K562 (cell line): ENCODE results near the gene CARD8. TPM values are rescaled to one million over a fixed set of nuclear protein-coding genes. Genes with fewer than 3 reads are reported as not detected.
A peak's percentile ranks its signal among the peaks of the same experiment; 100 is the strongest.

Source experiments
- CBX8 ChIP-seq: fragments of 200-600 bp; sonication (generic); IDR thresholded peaks from 2 replicates; pipeline ENCODE4 v1.6.1; 2012; ENCODE audit warnings: borderline replicate concordance, mixed run types, low read depth, mild to moderate bottlenecking, moderate library complexity, mixed read lengths, low read length, control low read depth, inconsistent platforms; ENCODE audit not compliant: poor library complexity, severe bottlenecking; ENCODE audit errors: extremely low read depth
- CHD2 ChIP-seq: IDR thresholded peaks from 2 replicates; pipeline ENCODE4 v1.6.1; 2011; ENCODE audit warnings: low read depth, low read length
- CTCF ChIP-seq, 3 experiments: IDR thresholded peaks in 2 of 3; conservative IDR thresholded peaks in 1 of 3; 2 replicates each; pipeline ENCODE4 v1.5.1; 2011 to 2012; ENCODE audit warnings: low read length in 3 of 3, mild to moderate bottlenecking in 3 of 3, control low read depth in 2 of 3, improper control_type of control experiment in 1 of 3, inconsistent platforms in 1 of 3, low read depth in 1 of 3, mixed read lengths in 1 of 3, moderate library complexity in 1 of 3; ENCODE audit not compliant: insufficient read depth in 2 of 3
- ESRRA ChIP-seq: fragments of 450-650 bp; IDR thresholded peaks from 2 replicates; pipeline ENCODE4 v1.6.1; 2014; ENCODE audit warnings: low read depth, mild to moderate bottlenecking, moderate library complexity, borderline replicate concordance
- FOXJ2 ChIP-seq: fragments of 200-800 bp; sonication (Bioruptor generic); IDR thresholded peaks from 2 replicates; pipeline ENCODE4 v1.6.1; 2016; ENCODE audit warnings: missing genetic modification characterization, missing compliant biosample characterization
- HSF4 ChIP-seq: fragments of 250-450 bp; sonication (Bioruptor Pico); IDR thresholded peaks from 2 replicates; pipeline ENCODE4 v2.1.2; 2022; ENCODE audit warnings: mild to moderate bottlenecking, moderate library complexity, borderline replicate concordance
- IRF9 ChIP-seq: fragments of 450-650 bp; IDR thresholded peaks from 2 replicates; pipeline ENCODE4 v1.6.1; 2016; ENCODE audit warnings: missing biosample characterization, missing genetic modification characterization
- KLF13 ChIP-seq: fragments of 450-650 bp; IDR thresholded peaks from 2 replicates; pipeline ENCODE4 v1.6.1; 2016; ENCODE audit warnings: missing genetic modification characterization, low read depth, mild to moderate bottlenecking, missing compliant biosample characterization, moderate library complexity, borderline replicate concordance
- KLF16 ChIP-seq: IDR thresholded peaks from 2 replicates; pipeline ENCODE4 v1.6.1; 2016; ENCODE audit warnings: antibody characterized with exemption
- MCM3 ChIP-seq: fragments of 450-650 bp; IDR thresholded peaks from 2 replicates; pipeline ENCODE4 v1.6.1; 2016
- MYNN ChIP-seq, 2 experiments: sonication (generic); formaldehyde crosslinking in 1 of 2; IDR thresholded peaks; 2 replicates each; pipeline versions ENCODE4 v1.5.0 to v1.6.1; 2016 to 2020; ENCODE audit warnings: antibody characterized with exemption in 1 of 2, missing genetic modification reagents in 1 of 2
- NFE2 ChIP-seq: IDR thresholded peaks from 2 replicates; pipeline ENCODE4 v1.6.1; 2014; ENCODE audit warnings: antibody characterized with exemption, low read depth
- NR2C2 ChIP-seq, 2 experiments: fragments of 200-800 bp in 1 of 2; sonication (Bioruptor generic) in 1 of 2; sonication (generic) in 1 of 2; formaldehyde crosslinking in 1 of 2; IDR thresholded peaks; 2 replicates each; pipeline versions ENCODE4 v1.6.1 to v1.8.0; 2016 to 2022; ENCODE audit warnings: mild to moderate bottlenecking in 1 of 2, missing compliant biosample characterization in 1 of 2, missing genetic modification characterization in 1 of 2, missing genetic modification reagents in 1 of 2
- RAD21 ChIP-seq, 2 experiments: fragments of 250-450 bp in 1 of 2; fragments of 450-650 bp in 1 of 2; sonication (Bioruptor Pico) in 1 of 2; formaldehyde crosslinking in 1 of 2; IDR thresholded peaks in 1 of 2; conservative IDR thresholded peaks in 1 of 2; 2 replicates each; pipeline versions ENCODE4 v1.4.0 to v1.8.0; 2020 to 2022; ENCODE audit warnings: mild to moderate bottlenecking in 2 of 2, moderate library complexity in 1 of 2
- SNRNP70 ChIP-seq: fragments of 200-400 bp; formaldehyde crosslinking; optimal IDR thresholded peaks from 2 replicates; pipeline ENCODE3; 2017; ENCODE audit warnings: low read depth, low read length
- SREBF1 ChIP-seq: fragments of 150-350 bp; IDR thresholded peaks from 2 replicates; pipeline ENCODE4 v1.6.1; 2014; ENCODE audit warnings: antibody characterized with exemption, low read depth, low read length, borderline replicate concordance
- SRSF7 ChIP-seq: fragments of 200-400 bp; formaldehyde crosslinking; optimal IDR thresholded peaks from 2 replicates; pipeline ENCODE3; 2017; ENCODE audit warnings: mild to moderate bottlenecking, low read depth, low read length
- ZFP1 ChIP-seq: fragments of 450-650 bp; formaldehyde crosslinking; IDR thresholded peaks from 2 replicates; pipeline ENCODE4 v1.4.0; 2020; ENCODE audit warnings: mild to moderate bottlenecking, mixed read lengths
- ZNF175 ChIP-seq: fragments of 200-800 bp; sonication (Bioruptor generic); IDR thresholded peaks from 2 replicates; pipeline ENCODE4 v1.6.1; 2016; ENCODE audit warnings: low read depth, mild to moderate bottlenecking, missing genetic modification characterization, missing compliant biosample characterization
- ZNF449 ChIP-seq: fragments of 250-450 bp; sonication (Bioruptor Pico); IDR thresholded peaks from 2 replicates; pipeline ENCODE4 v1.8.0; 2022; ENCODE audit warnings: moderate library complexity, mild to moderate bottlenecking, inconsistent platforms
- ZNF57 ChIP-seq: fragments of 450-650 bp; formaldehyde crosslinking; IDR thresholded peaks from 2 replicates; pipeline ENCODE4 v1.4.0; 2020; ENCODE audit warnings: mild to moderate bottlenecking, moderate library complexity
- ZNF644 ChIP-seq: fragments of 200-800 bp; sonication (Bioruptor generic); IDR thresholded peaks from 2 replicates; pipeline ENCODE4 v1.6.1; 2016; ENCODE audit warnings: low read depth, missing genetic modification characterization, missing compliant biosample characterization
- polyA plus RNA-seq, 8 experiments: library from polyadenylated mRNA; depleted of rRNA in 4 of 8; stranded (reverse) in 5 of 8; unstranded in 3 of 8; fragments of >200 nt; fragmentation: Nextera tagmentation in 2 of 8; fragmentation: Illumina TruSeq in 1 of 8; extraction: Ambion mirVana in 2 of 8; extraction: Trizol in 1 of 8; gene quantifications; 2 replicates each; pipeline versions ENCODE4 v1.2.1 to v1.2.3, GENCODE V29; 2011 to 2014; ENCODE audit warnings: inconsistent platforms in 1 of 8, missing spikeins in 1 of 8
- total RNA-seq, 7 experiments: library from RNA; depleted of rRNA in 6 of 7; stranded (reverse); fragments of >200 nt in 6 of 7; fragmentation: Illumina TruSeq in 2 of 7; extraction: Trizol in 2 of 7; gene quantifications; 2 replicates each; pipeline versions ENCODE4 v1.2.1 to v1.2.3, GENCODE V29; 2011 to 2021; ENCODE audit warnings: low replicate concordance in 1 of 7

The CARD8 gene
- total and polyA plus RNA-seq, 9 of the 15 experiments (the other 6 are each of a cell fraction or from before 2014, with no cell fraction given): 11.5 to 26.4 (median 20.8) TPM

GRCh38 chr19:48254529-48254970 is 1.2 kb downstream of the CARD8 start (continued):
- TF ChIP-seq RAD21 (CRISPR knock-in tag; conservative IDR thresholded peaks at IDR 0.05 in 1 of 2, IDR thresholded peaks at IDR 0.05 in 1 of 2) (no peak), SNRNP70 (no peak), ZNF175 (CRISPR knock-in tag) (peak; percentile 98), MCM3 (no peak), IRF9 (tag) (peak; percentile 97), KLF16 (no peak), SREBF1 (no peak), ZFP1 (CRISPR knock-in tag) (peak; percentile 81), ZNF57 (CRISPR knock-in tag) (peak; percentile 89), MYNN (IDR thresholded peaks at IDR 0.05) (no peak), MYNN (CRISPR knock-in tag; IDR thresholded peaks at IDR 0.05) (no peak), KLF13 (tag) (peak; percentile 93), CBX8 (no peak), SRSF7 (no peak), CTCF (IDR thresholded peaks at IDR 0.05 in 2 of 3, conservative IDR thresholded peaks at IDR 0.05 in 1 of 3; ENCODE audit: insufficient read depth in 2 of 3, low read depth in 1 of 3, low read length in 3 of 3) (no peak), ZNF644 (tag) (peak; percentile 95), NFE2 (no peak), CHD2 (no peak), NR2C2 (CRISPR knock-in tag; IDR thresholded peaks at IDR 0.05) (no peak), NR2C2 (tag; IDR thresholded peaks at IDR 0.05) (peak; percentile 52; the same call in 1 of the 2 replicates), HSF4 (peak; percentile 93; the same call in 1 of the 2 replicates), ESRRA (no peak), FOXJ2 (tag) (no peak), ZNF449 (CRISPR knock-in tag) (peak; percentile 96)
